NT2/D1 (cell line): ENCODE measurements around the gene LRMDA.

ENCODE experiments used
- SUZ12 ChIP-seq: IDR thresholded peaks from 2 replicates; pipeline ENCODE4 v1.6.1; 2011; ENCODE audit not compliant: insufficient read length, insufficient read depth; ENCODE audit errors: extremely low read depth
- ZNF274 ChIP-seq: IDR thresholded peaks from 2 replicates; pipeline ENCODE4 v1.6.1; 2011; ENCODE audit warnings: mild to moderate bottlenecking, low read depth, low read length

DNA sequence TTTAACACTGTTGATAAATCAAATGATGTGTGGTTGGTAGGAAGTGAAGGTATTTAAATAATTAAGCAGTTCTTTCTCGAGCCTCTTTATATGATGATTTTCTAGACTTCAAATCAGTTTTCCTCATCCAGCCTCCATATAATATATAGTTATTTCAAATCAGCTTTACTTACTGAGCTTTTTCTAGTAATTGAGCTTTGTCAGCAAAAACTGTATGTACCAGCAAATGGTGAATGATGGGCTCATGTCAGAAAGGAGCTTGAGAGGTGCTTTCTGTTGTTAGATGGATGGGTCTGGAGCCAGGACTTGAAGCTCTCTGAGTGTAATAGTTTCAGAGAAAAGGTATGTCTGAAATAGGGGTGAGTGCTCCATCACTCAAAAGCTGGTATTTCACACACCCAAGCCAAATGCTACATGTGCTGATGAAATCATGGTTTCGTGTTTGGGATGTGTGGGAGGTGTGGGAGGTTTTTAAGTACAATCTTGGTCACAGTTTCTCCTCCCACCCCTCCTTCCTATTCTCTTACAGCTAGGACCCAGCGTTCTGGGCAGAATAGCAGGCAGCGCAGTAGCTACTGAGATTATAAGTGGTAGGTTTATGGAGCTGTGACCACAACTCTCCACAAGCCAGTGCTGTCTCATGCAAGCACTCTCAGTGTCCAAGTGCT, 55.8 kb downstream of the LRMDA start:
- TF ChIP-seq SUZ12 (no peak), ZNF274 (no peak)
